ENCODE measurements around the gene KDM3B.

- TF ChIP-seq CTCF (IDR thresholded peaks at IDR 0.05) (no peak), POLR2A (IDR thresholded peaks at IDR 0.05) (no peak)
Observed at GRCh38 chr5:138440159-138441073, 87.9 kb downstream of the KDM3B start.

All from ovary (tissue), 3 donors.